Loucy (cell line): ENCODE results near the gene RHOA.

Experiments
- CTCF ChIP-seq: fragments of 200-600 bp; sonication (generic); conservative IDR thresholded peaks from 2 replicates; pipeline ENCODE4 v1.5.1; 2014; ENCODE audit warnings: mild to moderate bottlenecking, antibody characterized with exemption, low read length
- EZH2phosphoT487 ChIP-seq: fragments of 200-600 bp; IDR thresholded peaks from 2 replicates; pipeline ENCODE4 v1.6.1; 2018; ENCODE audit warnings: antibody characterized with exemption, mild to moderate bottlenecking, moderate library complexity, borderline replicate concordance

- TF ChIP-seq CTCF, result no peak
- no peak for TF ChIP-seq EZH2phosphoT487
Measured at GRCh38 chr3:49411968-49412631, at the start of gene RHOA, which contains the start of gene TCTA.
